HUDEP-2 (cell line): ENCODE data around the gene PABPC1L2A.
"Not testable (repeated sequence)": the region's sequence is repeated elsewhere in the genome, so short reads cannot be mapped to it uniquely, and the experiment has no call there.

ENCODE experiments used
- DNase-seq, 76 experiments: peaks; one replicate each; lab custom pipeline; 2025; ENCODE audit not compliant: unreplicated experiment in 76 of 76; lab: John Stamatoyannopoulos, UW

PABPC1L2A gene

GRCh38 chrX:73079024-73079562 is at the start of gene PABPC1L2A:
PABPC1L2A (minus strand) TSS chrX:73079512; CDS start chrX:73079386, 126 bp downstream.
- DNase-seq, result not testable (repeated sequence)

GRCh38 chrX:73127700-73128241 is 48.5 kb upstream of the PABPC1L2A start:
- no peak for DNase-seq

- DNase-seq, result no peak
These were observed 46.9 kb upstream of the PABPC1L2A start for GRCh38 chrX:73126240-73126639.

- not testable (repeated sequence) for DNase-seq
These were observed 20.2 kb upstream of the PABPC1L2A start for GRCh38 chrX:73099505-73099904.

- DNase-seq, result not testable (repeated sequence)
These were observed 7.5 kb upstream of the PABPC1L2A start for GRCh38 chrX:73086766-73087165.

- DNase-seq, result not testable (repeated sequence)
These were observed 572 bp upstream of the PABPC1L2A start for GRCh38 chrX:73079884-73080283.

- not testable (repeated sequence) for DNase-seq
These were observed 715 bp downstream of the PABPC1L2A start for GRCh38 chrX:73078597-73078996.

- DNase-seq, result no peak
These were observed 2.5 kb downstream of the PABPC1L2A start for GRCh38 chrX:73076838-73077237.

- DNase-seq, result no peak
These were observed 9.8 kb downstream of the PABPC1L2A start for GRCh38 chrX:73069365-73070035.

GRCh38 chrX:73068467-73069364 is 10.6 kb downstream of the PABPC1L2A start:
- DNase-seq, result no peak

- DNase-seq, result not testable (repeated sequence)
These were observed 11.4 kb downstream of the PABPC1L2A start for GRCh38 chrX:73067761-73068466.

- DNase-seq, result no peak
These were observed 50.4 kb downstream of the PABPC1L2A start for GRCh38 chrX:73028876-73029275.
